Osteoblast (primary cell): ENCODE measurements around the gene SNRNP25. TPM values are rescaled to one million over a fixed set of nuclear protein-coding genes. Genes with fewer than 3 reads are reported as not detected.
A peak's percentile ranks its signal among the peaks of the same experiment; 100 is the strongest.
"Not testable (repeated sequence)": the region's sequence is repeated elsewhere in the genome, so short reads cannot be mapped to it uniquely, and the experiment has no call there.

Experiments
- DNase-seq: peaks from one replicate; pipeline ENCODE4 v3.0.0; 2011; ENCODE audit warnings: low spot score, mixed read lengths; ENCODE audit not compliant: insufficient read length; ENCODE audit errors: missing footprints
- H2AFZ ChIP-seq: 2 replicates; pipeline ENCODE4 v1.6.0; 2011; ENCODE audit warnings: mild to moderate bottlenecking, low read length
- H3K27ac ChIP-seq: 2 replicates; pipeline ENCODE4 v1.5.1; 2011; ENCODE audit warnings: mild to moderate bottlenecking, low read depth, low read length, moderate library complexity
- H3K27me3 ChIP-seq: 2 replicates; pipeline ENCODE4 v1.6.0; 2012; ENCODE audit warnings: mild to moderate bottlenecking, control low read depth, inconsistent platforms, low read length, moderate library complexity; ENCODE audit not compliant: insufficient read depth
- H3K36me3 ChIP-seq: 2 replicates; pipeline ENCODE4 v1.5.1; 2011; ENCODE audit warnings: mild to moderate bottlenecking, low read length, control low read depth, moderate library complexity; ENCODE audit not compliant: insufficient read depth
- H3K4me1 ChIP-seq: 2 replicates; pipeline ENCODE4 v1.5.1; 2011; ENCODE audit warnings: mild to moderate bottlenecking, low read length, control low read depth, moderate library complexity; ENCODE audit not compliant: insufficient read depth
- H3K4me2 ChIP-seq: 2 replicates; pipeline ENCODE4 v1.6.0; 2011; ENCODE audit warnings: mild to moderate bottlenecking, low read length; ENCODE audit not compliant: insufficient read depth
- H3K4me3 ChIP-seq: fragments of 200-600 bp; sonication (generic); 3 replicates; pipeline ENCODE4 v1.5.1; 2012; ENCODE audit warnings: mild to moderate bottlenecking, low read length, inconsistent platforms; ENCODE audit not compliant: insufficient read depth
- H3K79me2 ChIP-seq: 2 replicates; pipeline ENCODE4 v1.6.0; 2012; ENCODE audit warnings: mild to moderate bottlenecking, low read length, control low read depth, inconsistent platforms; ENCODE audit not compliant: insufficient read depth
- H3K9me3 ChIP-seq: 2 replicates; pipeline ENCODE4 v1.5.1; 2011; ENCODE audit warnings: low read depth, low read length, control low read depth
- H4K20me1 ChIP-seq: 2 replicates; pipeline ENCODE4 v1.6.0; 2012; ENCODE audit warnings: mild to moderate bottlenecking, low read length, control low read depth; ENCODE audit not compliant: insufficient read depth
- CTCF ChIP-seq: IDR thresholded peaks from 2 replicates; pipeline ENCODE4 v1.5.1; 2011; ENCODE audit warnings: mild to moderate bottlenecking, low read depth, low read length, moderate library complexity; ENCODE audit errors: extremely low read depth
- total RNA-seq: library from RNA; depleted of rRNA; stranded (reverse); fragments of >200 nt; gene quantifications from 2 replicates; pipeline ENCODE4 v1.2.3, GENCODE V29; 2012

The SNRNP25 gene
- total RNA-seq, 1 donor = 14.5 TPM

DNA sequence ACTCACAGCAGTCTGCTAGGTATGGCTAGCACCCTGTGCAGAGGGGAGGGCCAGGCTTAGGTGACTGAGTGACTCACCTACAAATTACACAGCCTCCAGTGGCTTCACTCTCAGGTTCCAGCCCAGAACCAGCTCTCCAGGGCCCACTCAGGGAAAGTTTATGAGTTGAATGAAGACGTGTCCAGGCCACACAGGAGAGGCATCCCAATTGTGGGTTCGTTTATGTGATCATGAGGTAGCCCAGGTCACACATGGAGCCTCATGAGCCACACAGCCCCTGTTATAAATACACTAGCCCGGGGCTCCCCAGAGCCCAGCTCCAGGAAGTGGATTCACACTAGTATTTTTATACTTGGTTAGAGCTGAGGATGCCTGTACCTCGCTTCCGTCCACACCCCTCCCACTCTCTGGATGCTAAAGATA, 27.7 kb upstream of the SNRNP25 start:
- H3K79me2 ChIP-seq, H3K4me3 ChIP-seq, H3K27me3 ChIP-seq, H3K9me3 ChIP-seq, H3K36me3 ChIP-seq, H3K27ac ChIP-seq, H3K4me2 ChIP-seq, DNase-seq, H2AFZ ChIP-seq, H4K20me1 ChIP-seq, H3K4me1 ChIP-seq: not testable (repeated sequence)

GRCh38 chr16:30627-31026, 23.0 kb upstream of the SNRNP25 start:
- not testable (repeated sequence) for DNase-seq, H4K20me1 ChIP-seq, H3K79me2 ChIP-seq, H3K27ac ChIP-seq, H3K9me3 ChIP-seq, H3K4me2 ChIP-seq, H3K27me3 ChIP-seq, H3K36me3 ChIP-seq, H2AFZ ChIP-seq, H3K4me3 ChIP-seq, H3K4me1 ChIP-seq

DNA sequence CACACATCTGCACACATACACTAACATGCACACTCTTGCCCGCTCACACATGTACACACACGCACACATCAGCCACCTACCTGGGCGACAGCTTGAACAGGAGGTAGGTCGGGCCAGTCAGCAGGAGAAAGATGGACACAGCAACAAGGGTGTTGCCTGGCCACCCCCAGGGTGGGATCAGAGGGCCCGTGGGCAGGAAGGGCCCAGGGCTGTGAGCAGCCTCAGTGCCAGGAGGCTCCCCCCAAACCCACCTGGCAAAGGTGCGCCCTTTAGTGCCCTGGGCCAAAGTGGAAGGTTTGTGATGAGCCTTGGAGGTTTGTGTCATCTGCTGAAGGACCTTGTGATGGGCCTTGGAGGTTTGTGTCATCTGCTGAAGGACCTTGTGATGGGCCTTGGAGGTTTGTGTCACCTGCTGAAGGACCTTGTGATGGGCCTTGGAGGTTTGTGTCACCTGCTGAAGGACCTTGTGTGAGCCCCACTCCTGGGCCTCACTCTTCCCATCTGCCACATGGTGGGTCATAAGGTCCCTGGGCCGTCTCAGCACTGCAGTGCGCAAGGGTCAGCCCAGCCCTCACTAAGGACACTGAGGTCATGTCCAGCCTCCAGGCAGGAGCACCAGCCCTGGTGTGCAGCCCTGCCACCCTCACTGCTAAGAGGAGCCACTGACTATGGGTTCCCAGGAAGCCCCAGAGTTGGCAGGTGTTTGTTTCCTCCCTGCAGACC, 20.3 kb upstream of the SNRNP25 start:
- H3K4me2 ChIP-seq, H3K27ac ChIP-seq, H3K4me1 ChIP-seq, H3K4me3 ChIP-seq, H3K27me3 ChIP-seq, H4K20me1 ChIP-seq, H3K79me2 ChIP-seq, H3K36me3 ChIP-seq, H2AFZ ChIP-seq, H3K9me3 ChIP-seq, DNase-seq: not testable (repeated sequence)

GRCh38 chr16:33877-34647, 19.6 kb upstream of the SNRNP25 start:
- TF ChIP-seq CTCF = no peak
- Histone ChIP-seq H2AFZ (no peak overlapping the region), H3K4me2 (no peak overlapping the region), H3K9me3 (no peaks in the 10 kb centered on the region), H3K27ac (no peak overlapping the region), H3K4me1 (no peaks in the 10 kb centered on the region), H3K79me2 (no peaks in the 10 kb centered on the region), H4K20me1 (no peaks in the 10 kb centered on the region), H3K36me3 (no peaks in the 10 kb centered on the region), H3K4me3 (no peak overlapping the region), H3K27me3 (no peaks in the 10 kb centered on the region)
- no peak for DNase-seq

GRCh38 chr16:34648-34987, 19.0 kb upstream of the SNRNP25 start:
- H3K79me2 ChIP-seq = no peaks in the 10 kb centered on the region
- no peak for TF ChIP-seq CTCF
- no peaks in the 10 kb centered on the region for H3K9me3 ChIP-seq
- no peaks in the 10 kb centered on the region for H3K4me1 ChIP-seq
- no peak overlapping the region for H3K4me3 ChIP-seq
- H3K27ac ChIP-seq = no peak overlapping the region
- H2AFZ ChIP-seq = no peak overlapping the region
- DNase-seq = peak; percentile 62
- H3K27me3 ChIP-seq = no peaks in the 10 kb centered on the region
- H4K20me1 ChIP-seq = no peaks in the 10 kb centered on the region
- no peak overlapping the region for H3K4me2 ChIP-seq
- H3K36me3 ChIP-seq = no peaks in the 10 kb centered on the region
